Muscle of leg (tissue), 11 donors: ENCODE measurements around the gene ATP2A1. TPM values are rescaled to one million over a fixed set of nuclear protein-coding genes. Genes with fewer than 3 reads are reported as not detected.

Experiments used
- DNase-seq: peaks from one replicate; pipeline ENCODE4 v3.0.0; 2013
- H3K27ac ChIP-seq: one replicate; pipeline ENCODE4 v1.5.1; 2013; ENCODE audit warnings: mild to moderate bottlenecking, low read length, control low read depth
- H3K27me3 ChIP-seq: one replicate; pipeline ENCODE4 v1.6.1; 2013; ENCODE audit warnings: low read length; ENCODE audit not compliant: control insufficient read depth, insufficient read depth
- H3K36me3 ChIP-seq: one replicate; pipeline ENCODE4 v1.6.1; 2013; ENCODE audit warnings: low read length; ENCODE audit not compliant: control insufficient read depth, insufficient read depth
- H3K4me1 ChIP-seq: one replicate; pipeline ENCODE4 v1.6.1; 2013; ENCODE audit warnings: low read length; ENCODE audit not compliant: control insufficient read depth, insufficient read depth
- H3K4me3 ChIP-seq: one replicate; pipeline ENCODE4 v1.5.1; 2013; ENCODE audit warnings: low read length, control low read depth
- H3K9me3 ChIP-seq: replicated peaks from 2 replicates; pipeline ENCODE4 v1.6.1; 2013; ENCODE audit warnings: low read depth, low read length; ENCODE audit not compliant: control insufficient read depth
- WGBS: methylation state at CpG from one replicate; pipeline ENCODE4 v1.1.5; 2013; ENCODE audit warnings: missing lambda C conversion rate; ENCODE audit not compliant: insufficient coverage; 5-methylcytosine and 5-hydroxymethylcytosine counted together
- polyA plus RNA-seq, 8 donors: library from polyadenylated mRNA; unstranded; fragments of 120-200 nt; gene quantifications; one replicate each; pipeline versions ENCODE4 v1.2.1 to v1.2.3, GENCODE V29; 2013; ENCODE audit warnings: inconsistent platforms in 1 of 8, low replicate concordance in 1 of 8; ENCODE audit not compliant: insufficient read length in 8 of 8, insufficient read depth in 1 of 8
- total RNA-seq: library from RNA; stranded (reverse); fragments of 120-200 nt; gene quantifications from one replicate; pipeline ENCODE4 v1.2.4, GENCODE V29; 2013

Gene ATP2A1
- total and polyA plus RNA-seq, 9 donors = 168 to 587 (median 463) TPM

- DNase-seq = peak; percentile 100
- peak within 1 kb of the TSS; percentile 82 for H3K4me3 ChIP-seq
- H3K27ac ChIP-seq = peak within 1 kb of the TSS; percentile 50
- H3K4me1 ChIP-seq = peaks cover 15% of the 10 kb centered on the region
- no peaks in the 10 kb centered on the region for H3K9me3 ChIP-seq
- WGBS = under 1% methylated on average over 76 of the region's 79 CpGs
- H3K36me3 ChIP-seq = peaks cover 33% of the 10 kb centered on the region
- no peaks in the 10 kb centered on the region for H3K27me3 ChIP-seq
These were observed 72.5 kb downstream of the ATP2A1 start, which contains the start of gene NFATC2IP for GRCh38 chr16:28950648-28951409. Gene NFATC2IP (plus strand): TSS chr16:28950937. CDS start chr16:28951012, 75 bp downstream.

- 2% methylated on average over 16 of the region's 17 CpGs for WGBS
These were observed 73.2 kb downstream of the ATP2A1 start for GRCh38 chr16:28951410-28951943.

More at GRCh38 chr16:28951410-28951943, 73.2 kb downstream of the ATP2A1 start:
- Histone ChIP-seq H3K9me3 (no peaks in the 10 kb centered on the region), H3K4me3 (peak overlapping the region; percentile 82), H3K36me3 (peaks cover 39% of the 10 kb centered on the region), H3K27me3 (no peaks in the 10 kb centered on the region), H3K4me1 (peaks cover 14% of the 10 kb centered on the region), H3K27ac (no peak overlapping the region)
- no peak for DNase-seq

Other genes with a start within 250 kb of the ATP2A1 start
- gene NPIPB8, start 240.4 kb upstream of the ATP2A1 start, total RNA-seq = 0.71 TPM
- gene NPIPB8, start 240.4 kb upstream of the ATP2A1 start, polyA plus RNA-seq = 1 to 10 TPM in 1 of 8 donors, under 1 TPM in 6, not detected in 1; 0.06 to 1.4 (median 0.55) TPM
- gene EIF3C, start 167.0 kb upstream of the ATP2A1 start, total RNA-seq = 364 TPM
- 100 to 1,000 TPM; 242 to 462 (median 336) TPM for gene EIF3C, start 167.0 kb upstream of the ATP2A1 start, polyA plus RNA-seq
- 1.2 TPM for gene NPIPB9, start 126.7 kb upstream of the ATP2A1 start, total RNA-seq
- 1 to 10 TPM in 3 of 8 donors, under 1 TPM in 5; 0.49 to 2.8 (median 0.85) TPM for gene NPIPB9, start 126.7 kb upstream of the ATP2A1 start, polyA plus RNA-seq
- 27.1 TPM for gene ATXN2L, start 55.5 kb upstream of the ATP2A1 start, total RNA-seq
- gene ATXN2L, start 55.5 kb upstream of the ATP2A1 start, polyA plus RNA-seq = 100 to 1,000 TPM in 2 of 8 donors, 10 to 100 TPM in 6; 66.4 to 107 (median 87.2) TPM
- 87.9 TPM for gene TUFM, start 32.1 kb upstream of the ATP2A1 start, total RNA-seq
- gene TUFM, start 32.1 kb upstream of the ATP2A1 start, polyA plus RNA-seq = 100 to 1,000 TPM; 151 to 193 (median 163) TPM
- 22.3 TPM for gene SH2B1, start 14.6 kb upstream of the ATP2A1 start, total RNA-seq
- gene SH2B1, start 14.6 kb upstream of the ATP2A1 start, polyA plus RNA-seq = 10 to 100 TPM; 33.6 to 55.8 (median 47.6) TPM
- 11.6 TPM for gene RABEP2, start 46.8 kb downstream of the ATP2A1 start, total RNA-seq
- 10 to 100 TPM; 13.1 to 19.3 (median 15.5) TPM for gene RABEP2, start 46.8 kb downstream of the ATP2A1 start, polyA plus RNA-seq
- gene CD19, start 53.5 kb downstream of the ATP2A1 start, total RNA-seq = 0.13 TPM
- gene CD19, start 53.5 kb downstream of the ATP2A1 start, polyA plus RNA-seq = under 1 TPM; 0.12 to 0.85 (median 0.31) TPM
- 14.2 TPM for gene NFATC2IP, start 72.4 kb downstream of the ATP2A1 start, total RNA-seq
- gene NFATC2IP, start 72.4 kb downstream of the ATP2A1 start, polyA plus RNA-seq = 10 to 100 TPM; 12.7 to 35.8 (median 20.0) TPM
- 12.0 TPM for gene SPNS1, start 96.3 kb downstream of the ATP2A1 start, total RNA-seq
- gene SPNS1, start 96.3 kb downstream of the ATP2A1 start, polyA plus RNA-seq = 10 to 100 TPM; 24.9 to 33.6 (median 29.4) TPM
- 1.4 TPM for gene LAT, start 106.6 kb downstream of the ATP2A1 start, total RNA-seq
- gene LAT, start 106.6 kb downstream of the ATP2A1 start, polyA plus RNA-seq = 1 to 10 TPM; 1.8 to 3.9 (median 3.3) TPM